IMR-90 (cell line): Measurements from ENCODE around the gene ZNF670. TPM values are rescaled to one million over a fixed set of nuclear protein-coding genes. Genes with fewer than 3 reads are reported as not detected.

ENCODE experiments used
- ATAC-seq: fragments of 200-7000 bp; cut with Tn5 transposase; 2 replicates; pipeline ENCODE4 v1.9.1; 2020; ENCODE audit warnings: low read depth, mild to moderate bottlenecking, moderate library complexity
- BruUV-seq: library from RNA; stranded (reverse); fragments of 400-500 nt; replicated peaks from 2 replicates; lab custom pipeline; 2021; lab: Mats Ljungman, UMichigan
- CTCF ChIA-PET: fragments of 300-600 bp; formaldehyde crosslinking; extraction: SDS; loops from one replicate; lab custom pipeline; 2021; ENCODE audit warnings: antibody characterized with exemption; lab: Yijun Ruan, JAX
- POLR2A ChIA-PET: fragments of 300-600 bp; sonication (Branson Sonifier 250); formaldehyde crosslinking; loops from one replicate; lab custom pipeline; 2022; ENCODE audit warnings: antibody characterized with exemption; ENCODE audit not compliant: unreplicated experiment; lab: Charles Lee
- DNase-seq: peaks from one replicate; pipeline ENCODE4 v3.0.0; 2013
- H2AFZ ChIP-seq: replicated peaks from 2 replicates; pipeline ENCODE3; 2013; ENCODE audit warnings: low read length, mild to moderate bottlenecking; ENCODE audit not compliant: poor library complexity
- H2AK5ac ChIP-seq: 2 replicates; pipeline ENCODE4 v1.6.1; 2013; ENCODE audit warnings: low read depth, low read length, inconsistent platforms
- H2AK9ac ChIP-seq: replicated peaks from 2 replicates; pipeline ENCODE3; 2013; ENCODE audit warnings: mild to moderate bottlenecking, low read depth, low read length, moderate library complexity; ENCODE audit not compliant: poor library complexity
- H2BK120ac ChIP-seq: 2 replicates; pipeline ENCODE4 v1.6.1; 2013; ENCODE audit warnings: low read depth, low read length, inconsistent platforms
- H2BK15ac ChIP-seq: 3 replicates; pipeline ENCODE4 v1.6.1; 2013; ENCODE audit warnings: low read depth, low read length, inconsistent platforms
- H2BK20ac ChIP-seq: 2 replicates; pipeline ENCODE4 v1.6.1; 2013; ENCODE audit warnings: low read depth, mild to moderate bottlenecking, inconsistent platforms, low read length, moderate library complexity
- H2BK5ac ChIP-seq: 2 replicates; pipeline ENCODE4 v1.6.1; 2013; ENCODE audit warnings: mild to moderate bottlenecking, low read depth, low read length, inconsistent platforms; ENCODE audit not compliant: poor library complexity, severe bottlenecking
- H3K14ac ChIP-seq: replicated peaks from 2 replicates; pipeline ENCODE4 v1.6.1; 2013; ENCODE audit warnings: low read depth, low read length, inconsistent platforms
- H3K18ac ChIP-seq: 2 replicates; pipeline ENCODE4 v1.6.1; 2013; ENCODE audit warnings: low read depth, low read length, control low read depth
- H3K23ac ChIP-seq: 2 replicates; pipeline ENCODE4 v1.6.1; 2013; ENCODE audit warnings: low read depth, low read length, inconsistent platforms
- H3K27ac ChIP-seq: 2 replicates; pipeline ENCODE4 v1.5.1; 2013; ENCODE audit warnings: mild to moderate bottlenecking, control low read depth, low read length; ENCODE audit not compliant: insufficient read depth
- H3K27me3 ChIP-seq: 2 replicates; pipeline ENCODE4 v1.6.1; 2013; ENCODE audit warnings: low read length; ENCODE audit not compliant: control insufficient read depth, insufficient read depth
- H3K36me3 ChIP-seq: 2 replicates; pipeline ENCODE4 v1.6.1; 2013; ENCODE audit warnings: low read length, mixed read lengths; ENCODE audit not compliant: control insufficient read depth, insufficient read depth
- H3K4ac ChIP-seq: 2 replicates; pipeline ENCODE4 v1.6.1; 2013; ENCODE audit warnings: low read depth, low read length, inconsistent platforms
- H3K4me1 ChIP-seq: 2 replicates; pipeline ENCODE4 v1.6.1; 2013; ENCODE audit warnings: low read length, mixed read lengths; ENCODE audit not compliant: control insufficient read depth, insufficient read depth
- H3K4me2 ChIP-seq: 2 replicates; pipeline ENCODE4 v1.6.1; 2013; ENCODE audit warnings: low read depth, mild to moderate bottlenecking, control low read depth, low read length, moderate library complexity
- H3K4me3 ChIP-seq: 2 replicates; pipeline ENCODE4 v1.5.1; 2013; ENCODE audit warnings: low read depth, mild to moderate bottlenecking, control low read depth, low read length, moderate library complexity; ENCODE audit not compliant: insufficient read depth
- H3K56ac ChIP-seq: 2 replicates; pipeline ENCODE4 v1.6.1; 2013; ENCODE audit warnings: low read length, inconsistent platforms; ENCODE audit not compliant: insufficient read depth; ENCODE audit errors: extremely low read depth
- H3K79me1 ChIP-seq, 2 experiments: 2 replicates each; pipeline ENCODE4 v1.6.1; 2013; ENCODE audit warnings: low read length in 2 of 2, inconsistent platforms in 1 of 2, low read depth in 1 of 2
- H3K9ac ChIP-seq: 2 replicates; pipeline ENCODE4 v1.6.1; 2013; ENCODE audit warnings: low read depth, low read length, control low read depth
- H3K9me1 ChIP-seq: 2 replicates; pipeline ENCODE4 v1.6.1; 2013; ENCODE audit warnings: low read length, inconsistent platforms; ENCODE audit not compliant: insufficient read depth
- H3K9me3 ChIP-seq: 2 replicates; pipeline ENCODE4 v1.6.1; 2013; ENCODE audit warnings: low read length; ENCODE audit not compliant: control insufficient read depth, insufficient read depth
- H4K20me1 ChIP-seq: 2 replicates; pipeline ENCODE4 v1.6.1; 2013; ENCODE audit warnings: low read length, inconsistent platforms; ENCODE audit not compliant: insufficient read depth
- H4K5ac ChIP-seq: 2 replicates; pipeline ENCODE4 v1.6.1; 2013; ENCODE audit warnings: mild to moderate bottlenecking, low read depth, low read length, control low read depth
- H4K8ac ChIP-seq, 2 experiments: 2 replicates each; pipeline ENCODE4 v1.6.1; 2013; ENCODE audit warnings: low read depth in 2 of 2, low read length in 2 of 2, control low read depth in 1 of 2, inconsistent platforms in 1 of 2
- H4K91ac ChIP-seq: 2 replicates; pipeline ENCODE4 v1.6.1; 2013; ENCODE audit warnings: low read depth, low read length, inconsistent platforms; ENCODE audit not compliant: insufficient read depth
- CEBPB ChIP-seq: IDR thresholded peaks from 2 replicates; pipeline ENCODE4 v1.6.1; 2012; ENCODE audit warnings: low read depth, low read length, improper control_type of control experiment
- CHD1 ChIP-seq: IDR thresholded peaks from 2 replicates; pipeline ENCODE4 v1.6.1; 2012; ENCODE audit warnings: low read depth, low read length, improper control_type of control experiment
- MAFK ChIP-seq: IDR thresholded peaks from 2 replicates; pipeline ENCODE4 v1.6.1; 2012; ENCODE audit warnings: low read depth, low read length, improper control_type of control experiment
- RFX5 ChIP-seq: IDR thresholded peaks from 2 replicates; pipeline ENCODE4 v1.8.0; 2012; ENCODE audit warnings: low read depth, mild to moderate bottlenecking, low read length, moderate library complexity
- SMC3 ChIP-seq: fragments of 150-350 bp; IDR thresholded peaks from 2 replicates; pipeline ENCODE4 v1.6.1; 2016; ENCODE audit warnings: low read depth, mild to moderate bottlenecking, antibody characterized with exemption, low read length, moderate library complexity
- USF2 ChIP-seq: fragments of 150-350 bp; IDR thresholded peaks from 2 replicates; pipeline ENCODE4 v1.6.1; 2017; ENCODE audit warnings: mild to moderate bottlenecking, antibody characterized with exemption, low read length, low read depth
- WGBS, 2 experiments: methylation state at CpG; one replicate each; pipeline versions ENCODE4 v1.1.5 to v1.1.7; 2013; ENCODE audit warnings: missing lambda C conversion rate in 2 of 2; ENCODE audit not compliant: insufficient read length in 1 of 2; ENCODE audit errors: extremely low coverage in 2 of 2; 5-methylcytosine and 5-hydroxymethylcytosine counted together
- dilution Hi-C: fragments of 300-500 bp; cut with HindIII; formaldehyde crosslinking; loops from one replicate; pipeline ENCODE4 v1.14.3; 2018; ENCODE audit warnings: low sequenced_read_pairs; ENCODE audit not compliant: unreplicated experiment
- in situ Hi-C: fragments of 300-500 bp; cut with MboI; formaldehyde crosslinking; loops from 3 replicates; pipeline ENCODE4 v1.14.3; 2019; ENCODE audit warnings: low sequenced_read_pairs, inconsistent platforms, mixed read lengths
- intact Hi-C: fragments of 100-400 bp; cut with micrococcal nuclease; formaldehyde crosslinking; loops from 2 replicates; pipeline ENCODE4 v1.10.0; 2022
- polyA plus RNA-seq, 3 experiments: library from polyadenylated mRNA; depleted of rRNA; stranded (reverse); fragments of >200 nt; gene quantifications; 2 replicates each; pipeline ENCODE4 v1.2.3, GENCODE V29; 2012; ENCODE audit warnings: low replicate concordance in 1 of 3
- total RNA-seq: library from RNA; depleted of rRNA; stranded (reverse); fragments of >200 nt; gene quantifications from 2 replicates; pipeline ENCODE4 v1.2.3, GENCODE V29; 2012

Gene ZNF670
- total and polyA plus RNA-seq, 2 of the 4 experiments (the other 2 are of a cell fraction), result 1.8 to 4.5 TPM

DNA sequence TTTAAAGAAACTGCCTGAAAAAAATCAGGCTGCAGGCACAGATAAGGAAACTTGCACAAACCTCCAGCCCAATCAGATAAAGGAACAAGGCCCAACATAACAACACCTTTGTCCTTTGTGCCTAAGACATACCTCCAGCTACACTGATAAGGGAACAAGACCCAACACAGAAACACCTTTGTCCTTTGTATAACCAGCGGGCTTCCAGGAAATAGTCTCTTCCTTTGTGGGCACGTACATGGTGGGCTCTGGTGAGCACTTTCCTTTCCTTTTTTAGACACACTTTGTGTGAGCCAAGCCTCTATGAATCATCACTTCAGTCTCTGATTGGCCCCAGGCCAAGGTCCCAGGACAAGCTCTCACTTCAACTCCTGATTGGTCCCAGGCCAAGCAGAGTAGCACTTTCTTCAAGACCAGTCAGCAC, 23.6 kb downstream of the ZNF670 start:
- Histone ChIP-seq H3K27ac (no peak overlapping the region), H2BK120ac (no peak overlapping the region), H2BK20ac (no peak overlapping the region), H2BK5ac (no peak overlapping the region), H3K23ac (no peak overlapping the region), H3K36me3 (no peaks in the 10 kb centered on the region), H3K4me3 (no peak overlapping the region), H3K18ac (no peak overlapping the region), H4K91ac (no peak overlapping the region), H2AFZ (no peak overlapping the region), H3K27me3 (no peaks in the 10 kb centered on the region), H3K79me1 (peaks cover 0 to 20% of the 10 kb centered on the region in 2 experiments; a peak in 2 of 4 replicates), H3K56ac (no peak overlapping the region), H3K4me1 (no peaks in the 10 kb centered on the region), H3K9me1 (no peaks in the 10 kb centered on the region), H4K8ac (no peak overlapping the region), H4K20me1 (no peaks in the 10 kb centered on the region), H2AK5ac (no peak overlapping the region), H2AK9ac (no peak overlapping the region), H4K5ac (no peak overlapping the region), H3K4me2 (no peak overlapping the region), H3K9ac (no peak overlapping the region), H3K4ac (no peak overlapping the region), H2BK15ac (no peak overlapping the region), H3K14ac (no peak overlapping the region), H3K9me3 (peaks cover 30% of the 10 kb centered on the region)
- intact Hi-C loops (no loop called here), in situ Hi-C loops (no loop called here), dilution Hi-C loops (no loop called here)
- no peak for TF ChIP-seq MAFK
- no peak for TF ChIP-seq CHD1
- no peak for TF ChIP-seq SMC3
- no peak for TF ChIP-seq CEBPB
- TF ChIP-seq USF2, result no peak
- TF ChIP-seq RFX5, result no peak
- WGBS, 2 experiments, result 0% methylated on average over 1 of the region's 2 CpGs; no CpG with 5 or more reads in 1 of the 2 experiments
- ATAC-seq (no peak), DNase-seq (peak; percentile 28)
- no TSS peak for BruUV-seq
- ChIA-PET POLR2A (no interaction called here), CTCF (no interaction called here)
